Measurements from ENCODE around the gene ARFGEF3.
"Not testable (repeated sequence)": the region's sequence is repeated elsewhere in the genome, so short reads cannot be mapped to it uniquely, and the experiment has no call there.

Gene ARFGEF3

GRCh38 chr6:138267971-138268895 is 106.5 kb downstream of the ARFGEF3 start:
- in situ Hi-C loops (cut with MboI; ENCODE audit: low sequenced_read_pairs), result no loop called here

- in situ Hi-C loops (cut with MboI; ENCODE audit: low sequenced_read_pairs), result no loop called here
Measured at GRCh38 chr6:138271451-138271850, 109.7 kb downstream of the ARFGEF3 start.

- in situ Hi-C loops (cut with MboI; ENCODE audit: low sequenced_read_pairs), result no loop called here
Measured at GRCh38 chr6:138272533-138273315, 111.0 kb downstream of the ARFGEF3 start.

GRCh38 chr6:138275976-138276375 is 114.2 kb downstream of the ARFGEF3 start:
- in situ Hi-C loops (cut with MboI; ENCODE audit: low sequenced_read_pairs), result no loop called here

- in situ Hi-C loops (cut with MboI; ENCODE audit: low sequenced_read_pairs), result no loop called here
Measured at GRCh38 chr6:138277835-138278234, 116.1 kb downstream of the ARFGEF3 start.

GRCh38 chr6:138278326-138278725 is 116.6 kb downstream of the ARFGEF3 start:
- in situ Hi-C loops (cut with MboI; ENCODE audit: low sequenced_read_pairs), result no loop called here

GRCh38 chr6:138285800-138286199 is 124.1 kb downstream of the ARFGEF3 start:
- in situ Hi-C loops (cut with MboI; ENCODE audit: low sequenced_read_pairs), result no loop called here

GRCh38 chr6:138286698-138287097 is 125.0 kb downstream of the ARFGEF3 start:
- in situ Hi-C loops (cut with MboI; ENCODE audit: low sequenced_read_pairs), result no loop called here

- in situ Hi-C loops (cut with MboI; ENCODE audit: low sequenced_read_pairs), result no loop called here
Measured at GRCh38 chr6:138287144-138287955, 125.6 kb downstream of the ARFGEF3 start.

GRCh38 chr6:138288428-138289085 is 126.8 kb downstream of the ARFGEF3 start:
- in situ Hi-C loops (cut with MboI; ENCODE audit: low sequenced_read_pairs), result not testable (repeated sequence)

- in situ Hi-C loops (cut with MboI; ENCODE audit: low sequenced_read_pairs), result no loop called here
Measured at GRCh38 chr6:138289739-138290138, 128.0 kb downstream of the ARFGEF3 start.

- in situ Hi-C loops (cut with MboI; ENCODE audit: low sequenced_read_pairs), result no loop called here
Measured at GRCh38 chr6:138290423-138290962, 128.8 kb downstream of the ARFGEF3 start.

- in situ Hi-C loops (cut with MboI; ENCODE audit: low sequenced_read_pairs), result no loop called here
Measured at GRCh38 chr6:138291036-138291848, 129.5 kb downstream of the ARFGEF3 start.

GRCh38 chr6:138291849-138292181 is 130.1 kb downstream of the ARFGEF3 start:
- in situ Hi-C loops (cut with MboI; ENCODE audit: low sequenced_read_pairs), result no loop called here

- in situ Hi-C loops (cut with MboI; ENCODE audit: low sequenced_read_pairs), result no loop called here
Measured at GRCh38 chr6:138292482-138292881, 130.7 kb downstream of the ARFGEF3 start.

- in situ Hi-C loops (cut with MboI; ENCODE audit: low sequenced_read_pairs), result no loop called here
Measured at GRCh38 chr6:138293428-138294395, 132.0 kb downstream of the ARFGEF3 start.

- in situ Hi-C loops (cut with MboI; ENCODE audit: low sequenced_read_pairs), result no loop called here
Measured at GRCh38 chr6:138296381-138296780, 134.6 kb downstream of the ARFGEF3 start.

- in situ Hi-C loops (cut with MboI; ENCODE audit: low sequenced_read_pairs), result no loop called here
Measured at GRCh38 chr6:138296786-138297185, 135.0 kb downstream of the ARFGEF3 start.

Measured in HL-60/S4 treated with retinoic acid at 250 ng/mL for 4 days and 3 days (cell line).